Inflammatory macrophage treated with lipopolysaccharide for 4 hours (primary cell): Measurements from ENCODE around the gene CES4A.
"Not testable (repeated sequence)": the region's sequence is repeated elsewhere in the genome, so short reads cannot be mapped to it uniquely, and the experiment has no call there.

Experiments
- DNase-seq: peaks from one replicate; pipeline ENCODE4 v3.0.0-alpha.2; 2020

Gene CES4A

DNA sequence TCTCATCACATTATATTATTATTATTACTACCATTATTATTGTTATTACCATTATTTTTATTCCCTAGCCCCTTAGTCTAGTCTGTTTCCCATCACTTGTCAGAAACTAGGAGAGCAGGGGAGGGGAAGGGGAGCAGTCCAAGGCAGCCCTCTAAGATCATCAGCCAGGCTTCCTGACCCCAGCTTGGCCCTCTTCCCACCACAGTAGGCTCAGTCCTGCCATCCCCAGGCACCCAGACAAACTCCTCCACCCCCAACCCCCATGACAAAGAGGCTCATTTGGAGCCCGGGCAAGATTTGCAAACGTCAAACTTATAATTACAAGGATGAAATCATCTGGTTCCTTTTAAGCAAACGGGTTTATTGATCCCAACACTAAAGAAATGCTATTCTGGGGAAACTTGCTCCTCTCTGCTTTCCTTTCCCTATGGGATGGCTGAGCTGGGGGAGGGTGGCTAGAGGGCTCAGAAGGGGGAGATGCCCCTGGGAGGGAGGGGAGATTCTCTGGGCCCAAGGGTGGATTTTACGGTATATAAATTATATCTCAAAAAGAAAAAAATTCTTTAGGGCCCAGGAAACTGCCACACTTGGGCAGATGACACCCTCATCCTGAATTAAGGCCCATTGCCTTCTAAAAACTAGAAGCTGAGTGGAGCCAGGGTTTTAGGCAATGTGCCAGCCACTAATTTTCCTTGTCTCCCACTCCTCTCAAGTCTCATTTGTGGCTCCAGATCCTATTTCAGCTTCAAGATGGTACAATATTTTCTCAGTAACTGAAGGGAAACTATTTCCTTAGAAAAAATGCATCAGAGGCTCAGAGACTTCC lies 36.2 kb downstream of the CES4A start:
- DNase-seq, result no peak

- no peak for DNase-seq
Measured at GRCh38 chr16:67025210-67025550, 36.8 kb downstream of the CES4A start.

- DNase-seq, result no peak
Measured at GRCh38 chr16:67026570-67026969, 38.2 kb downstream of the CES4A start.

DNA sequence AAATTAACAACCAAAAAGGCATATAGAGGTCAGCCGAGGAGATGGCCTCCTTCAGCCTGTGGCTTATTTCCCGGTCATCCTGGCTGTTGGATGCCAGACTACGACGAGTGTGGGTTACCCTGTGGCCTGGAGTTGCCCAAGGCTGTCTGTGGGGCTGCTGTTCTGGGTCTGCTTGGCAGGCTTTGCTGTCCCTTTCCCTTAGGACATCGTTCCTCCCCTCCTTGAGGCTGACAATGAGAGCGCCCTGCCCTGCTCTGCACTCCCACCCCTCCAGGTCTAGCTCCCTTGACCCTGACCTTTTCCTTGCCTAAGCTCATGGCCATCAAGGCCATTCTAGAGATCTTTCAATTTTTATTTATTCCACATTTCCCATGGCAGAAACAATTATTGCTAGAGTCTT lies 38.7 kb downstream of the CES4A start:
- DNase-seq, result no peak

GRCh38 chr16:67028167-67028695 lies 39.8 kb downstream of the CES4A start:
- DNase-seq, result no peak

- peak; percentile 90 for DNase-seq
Measured at GRCh38 chr16:67028696-67029253, 40.4 kb downstream of the CES4A start, which contains the start of gene CBFB. Gene CBFB, plus strand, starts transcription at chr16:67029149. Its CDS starts 259 bp downstream, at chr16:67029408.

GRCh38 chr16:67029254-67030096 lies 41.1 kb downstream of the CES4A start:
- peak; percentile 81 for DNase-seq

GRCh38 chr16:67030221-67030962 lies 42.0 kb downstream of the CES4A start:
- DNase-seq, result no peak

- DNase-seq, result no peak
Measured at GRCh38 chr16:67034487-67034886, 46.1 kb downstream of the CES4A start.

GRCh38 chr16:67035364-67035763 lies 47.0 kb downstream of the CES4A start:
- no peak for DNase-seq

- no peak for DNase-seq
Measured at GRCh38 chr16:67036323-67036741, 47.9 kb downstream of the CES4A start.

DNA sequence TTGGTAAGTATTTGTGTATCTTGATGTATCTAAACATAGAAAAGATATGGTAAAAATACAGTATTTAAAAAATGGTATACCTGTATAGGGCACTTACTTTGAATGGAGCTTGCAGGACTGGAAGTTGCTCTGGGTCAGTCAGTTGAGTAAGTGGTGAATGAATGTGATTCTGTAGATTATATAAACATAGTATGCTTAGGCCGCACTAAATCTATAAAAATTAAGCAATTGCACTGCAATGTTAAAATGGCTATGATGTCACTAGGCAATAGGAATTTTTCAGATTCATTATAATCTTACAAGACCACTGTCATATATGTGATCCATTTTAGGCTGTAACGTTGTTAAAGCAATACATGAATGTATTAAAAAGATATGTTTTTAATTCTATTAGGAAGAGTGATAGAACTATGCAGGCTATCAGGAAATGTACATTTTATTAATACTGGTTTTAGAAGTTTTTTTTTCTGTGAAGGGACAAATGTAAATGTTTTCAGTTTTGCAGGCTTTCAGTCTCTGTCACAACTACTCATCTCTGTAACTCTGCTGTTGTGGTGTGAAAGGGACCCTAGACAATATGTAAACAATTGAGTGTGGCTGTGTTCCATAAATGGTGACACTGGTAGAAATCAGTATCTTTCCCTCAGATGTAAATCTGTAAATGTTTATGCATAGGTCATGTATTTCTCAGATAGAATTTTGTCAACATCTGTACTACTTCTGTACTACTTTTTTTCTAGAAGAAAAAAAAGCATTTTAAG lies 51.1 kb downstream of the CES4A start:
- DNase-seq, result no peak

GRCh38 chr16:67040166-67040565 lies 51.8 kb downstream of the CES4A start:
- peak; percentile 48 for DNase-seq

GRCh38 chr16:67040906-67041305 lies 52.5 kb downstream of the CES4A start:
- no peak for DNase-seq

DNA sequence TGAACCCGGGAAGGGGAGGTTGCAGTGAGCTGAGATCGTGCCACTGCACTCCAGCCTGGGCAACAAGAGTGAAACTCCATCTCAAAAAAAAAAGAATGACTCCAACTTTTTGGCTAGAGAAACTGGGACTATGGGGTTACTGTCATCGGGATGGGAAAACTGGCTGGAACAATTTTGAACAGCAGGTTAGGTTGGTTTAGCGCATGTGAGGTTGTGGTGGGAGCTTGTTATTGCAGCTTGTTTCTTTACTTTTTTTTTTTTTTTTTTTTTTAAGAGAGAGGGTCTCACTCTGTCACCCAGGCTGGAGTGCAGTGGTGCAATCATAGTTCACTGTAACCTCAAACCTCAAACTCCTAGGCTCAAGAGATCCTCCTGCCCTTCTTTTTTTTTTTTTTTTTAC lies 53.1 kb downstream of the CES4A start:
- DNase-seq, result not testable (repeated sequence)

GRCh38 chr16:67043420-67043819 lies 55.0 kb downstream of the CES4A start:
- DNase-seq, result no peak

GRCh38 chr16:67050796-67051195 lies 62.4 kb downstream of the CES4A start:
- DNase-seq, result no peak

GRCh38 chr16:67052399-67052798 lies 64.0 kb downstream of the CES4A start:
- no peak for DNase-seq

GRCh38 chr16:67053767-67054334 lies 65.5 kb downstream of the CES4A start:
- peak; percentile 13 for DNase-seq

DNA sequence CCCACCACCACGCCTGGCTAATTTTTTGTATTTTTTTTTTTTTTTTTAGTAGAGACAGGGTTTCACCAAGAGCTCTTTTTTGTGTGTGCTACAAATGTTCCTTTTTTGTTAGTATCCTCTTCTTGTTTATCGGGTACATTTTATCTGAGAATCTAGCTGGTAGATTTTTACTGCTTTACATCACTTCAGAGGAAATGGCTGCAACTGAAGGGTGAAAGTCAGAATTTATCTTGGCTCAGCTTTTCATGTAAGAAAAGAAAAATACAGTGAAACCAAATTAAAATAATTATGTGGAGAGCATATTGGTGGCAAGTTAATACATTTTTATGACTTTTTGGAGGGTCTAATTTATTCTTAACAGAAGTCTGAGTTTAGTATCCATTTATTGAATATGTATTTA lies 66.5 kb downstream of the CES4A start:
- DNase-seq, result no peak

GRCh38 chr16:67055712-67056487 lies 67.5 kb downstream of the CES4A start:
- peak; percentile 76 for DNase-seq
